SK-N-SH (cell line): ENCODE measurements around the gene ANKFN1. TPM values are rescaled to one million over a fixed set of nuclear protein-coding genes. Genes with fewer than 3 reads are reported as not detected.

Source experiments
- CTCF ChIA-PET: fragments of 300-600, 350-600 bp; formaldehyde crosslinking; extraction: SDS; loops from one replicate; lab custom pipeline; 2021; lab: Yijun Ruan, JAX
- POLR2A ChIA-PET: fragments of 350-600 bp; sonication (Branson Sonifier 250); formaldehyde crosslinking; extraction: SDS; loops from one replicate; lab custom pipeline; 2020; ENCODE audit warnings: antibody characterized with exemption, inconsistent platforms; lab: Yijun Ruan, JAX
- DNase-seq: peaks from one replicate; pipeline ENCODE4 v3.0.0; 2012
- H2AFZ ChIP-seq: fragments of 200-600 bp; sonication (generic); 2 replicates; pipeline ENCODE4 v1.8.1; 2016; ENCODE audit warnings: antibody characterized with exemption, mild to moderate bottlenecking, low read depth
- H3F3A ChIP-seq: fragments of 200-600 bp; sonication (generic); replicated peaks from 2 replicates; pipeline ENCODE3; 2016; ENCODE audit warnings: antibody characterized with exemption, mild to moderate bottlenecking; ENCODE audit not compliant: insufficient read depth
- H3K27ac ChIP-seq, 2 experiments: fragments of 200-500 bp in 1 of 2; fragments of 200-600 bp in 1 of 2; sonication (Bioruptor generic) in 1 of 2; sonication (generic), shearing (Covaris generic) in 1 of 2; 2 replicates each; pipeline versions ENCODE4 v1.5.1 to v1.6.1; 2014 to 2016; ENCODE audit warnings: low read depth in 2 of 2, inconsistent platforms in 1 of 2, low read length in 1 of 2, mild to moderate bottlenecking in 1 of 2, mixed read lengths in 1 of 2
- H3K27me3 ChIP-seq: fragments of 200-600 bp; sonication (generic), shearing (Covaris generic); 2 replicates; pipeline ENCODE4 v1.6.1; 2016; ENCODE audit warnings: mixed run types; ENCODE audit not compliant: insufficient read depth
- H3K36me3 ChIP-seq, 2 experiments: fragments of 200-500 bp in 1 of 2; fragments of 200-600 bp in 1 of 2; sonication (Bioruptor generic) in 1 of 2; sonication (generic) in 1 of 2; replicated peaks in 1 of 2; 2 replicates each; pipeline versions ENCODE3 to v1.5.1; 2014 to 2016; ENCODE audit warnings: low read length in 1 of 2, mild to moderate bottlenecking in 1 of 2; ENCODE audit not compliant: insufficient read depth in 2 of 2, control insufficient read depth in 1 of 2
- H3K4me1 ChIP-seq, 2 experiments: fragments of 200-500 bp in 1 of 2; fragments of 200-600 bp in 1 of 2; sonication (Bioruptor generic) in 1 of 2; sonication (generic), shearing (Covaris generic) in 1 of 2; 2 replicates each; pipeline versions ENCODE4 v1.5.1 to v1.6.1; 2014 to 2016; ENCODE audit warnings: low read depth in 1 of 2, low read length in 1 of 2, mixed run types in 1 of 2; ENCODE audit not compliant: insufficient read depth in 2 of 2, control insufficient read depth in 1 of 2
- H3K4me2 ChIP-seq: fragments of 200-600 bp; sonication (generic), shearing (Covaris generic); 2 replicates; pipeline ENCODE4 v1.6.1; 2017; ENCODE audit warnings: mixed run types
- H3K4me3 ChIP-seq, 2 experiments: fragments of 200-500 bp in 1 of 2; fragments of 200-600 bp in 1 of 2; sonication (Bioruptor generic) in 1 of 2; sonication (generic), shearing (Covaris generic) in 1 of 2; 2 replicates each; pipeline versions ENCODE4 v1.5.1 to v1.8.1; 2014 to 2016; ENCODE audit warnings: low read depth in 2 of 2, inconsistent platforms in 1 of 2, low read length in 1 of 2, mild to moderate bottlenecking in 1 of 2, mixed read lengths in 1 of 2, moderate library complexity in 1 of 2
- H3K79me2 ChIP-seq: fragments of 200-600 bp; sonication (generic); 2 replicates; pipeline ENCODE4 v1.8.1; 2017; ENCODE audit warnings: mild to moderate bottlenecking; ENCODE audit not compliant: insufficient read depth
- H3K9ac ChIP-seq: fragments of 200-600 bp; sonication (generic); 2 replicates; pipeline ENCODE4 v1.6.1; 2017; ENCODE audit warnings: mixed run types
- H3K9me2 ChIP-seq: fragments of 200-600 bp; sonication (generic); 2 replicates; pipeline ENCODE4 v1.6.1; 2017; ENCODE audit warnings: mixed run types
- H3K9me3 ChIP-seq: fragments of 200-600 bp; sonication (generic); 2 replicates; pipeline ENCODE4 v1.6.1; 2017; ENCODE audit warnings: mixed run types, mild to moderate bottlenecking, moderate library complexity
- H4K20me1 ChIP-seq: fragments of 200-600 bp; sonication (generic); 2 replicates; pipeline ENCODE4 v1.6.1; 2017; ENCODE audit warnings: mild to moderate bottlenecking, mixed run types; ENCODE audit not compliant: insufficient read depth
- FOXJ3 ChIP-seq: sonication (generic); formaldehyde crosslinking; IDR thresholded peaks from 2 replicates; pipeline ENCODE4 v1.5.1; 2020; ENCODE audit warnings: mild to moderate bottlenecking, missing genetic modification reagents
- WGBS: methylation state at CpG from one replicate; pipeline ENCODE4 v1.1.6; 2017; ENCODE audit warnings: low lambda C conversion rate; 5-methylcytosine and 5-hydroxymethylcytosine counted together
- polyA plus RNA-seq, 3 experiments: library from polyadenylated mRNA; depleted of rRNA; stranded (reverse); fragments of >200 nt; gene quantifications; 2 replicates each; pipeline ENCODE4 v1.2.3, GENCODE V29; 2012
- TF ChIP-seq, protein P1 (sequence below): fragments of 200-600 bp; sonication (generic); IDR thresholded peaks from 2 replicates; pipeline ENCODE4 v1.6.1; 2017; ENCODE audit warnings: antibody characterized with exemption, mild to moderate bottlenecking, moderate library complexity
- TF ChIP-seq, protein P2 (sequence below): IDR thresholded peaks from 2 replicates; pipeline ENCODE4 v1.6.1; 2012; ENCODE audit warnings: mild to moderate bottlenecking, low read depth, low read length, moderate library complexity

The ANKFN1 gene
- polyA plus RNA-seq, 1 of the 3 experiments (the other 2 are of a cell fraction): 0.07 TPM

DNA sequence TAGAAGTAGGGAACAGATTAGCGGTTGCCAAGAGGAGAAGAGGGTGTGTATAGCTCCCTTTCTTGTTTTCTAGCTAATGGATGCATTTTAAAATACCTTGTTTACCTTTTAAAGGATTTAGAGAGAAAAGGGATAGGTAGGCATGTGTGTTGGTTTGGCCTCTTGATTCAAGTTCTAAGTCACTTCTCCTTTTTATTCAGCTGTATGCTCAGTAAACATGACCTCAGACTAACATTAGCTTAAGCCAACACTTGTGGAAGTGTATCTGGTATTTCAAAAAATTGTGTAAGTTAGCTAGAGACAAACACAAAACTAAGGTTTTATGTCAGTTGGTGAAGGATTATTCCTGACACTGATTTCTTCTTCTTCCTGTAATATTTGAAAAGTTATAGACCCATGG is 236.1 kb downstream of the ANKFN1 start (continued):
- TF ChIP-seq, protein P1, sequence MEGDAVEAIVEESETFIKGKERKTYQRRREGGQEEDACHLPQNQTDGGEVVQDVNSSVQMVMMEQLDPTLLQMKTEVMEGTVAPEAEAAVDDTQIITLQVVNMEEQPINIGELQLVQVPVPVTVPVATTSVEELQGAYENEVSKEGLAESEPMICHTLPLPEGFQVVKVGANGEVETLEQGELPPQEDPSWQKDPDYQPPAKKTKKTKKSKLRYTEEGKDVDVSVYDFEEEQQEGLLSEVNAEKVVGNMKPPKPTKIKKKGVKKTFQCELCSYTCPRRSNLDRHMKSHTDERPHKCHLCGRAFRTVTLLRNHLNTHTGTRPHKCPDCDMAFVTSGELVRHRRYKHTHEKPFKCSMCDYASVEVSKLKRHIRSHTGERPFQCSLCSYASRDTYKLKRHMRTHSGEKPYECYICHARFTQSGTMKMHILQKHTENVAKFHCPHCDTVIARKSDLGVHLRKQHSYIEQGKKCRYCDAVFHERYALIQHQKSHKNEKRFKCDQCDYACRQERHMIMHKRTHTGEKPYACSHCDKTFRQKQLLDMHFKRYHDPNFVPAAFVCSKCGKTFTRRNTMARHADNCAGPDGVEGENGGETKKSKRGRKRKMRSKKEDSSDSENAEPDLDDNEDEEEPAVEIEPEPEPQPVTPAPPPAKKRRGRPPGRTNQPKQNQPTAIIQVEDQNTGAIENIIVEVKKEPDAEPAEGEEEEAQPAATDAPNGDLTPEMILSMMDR: no peak

DNA sequence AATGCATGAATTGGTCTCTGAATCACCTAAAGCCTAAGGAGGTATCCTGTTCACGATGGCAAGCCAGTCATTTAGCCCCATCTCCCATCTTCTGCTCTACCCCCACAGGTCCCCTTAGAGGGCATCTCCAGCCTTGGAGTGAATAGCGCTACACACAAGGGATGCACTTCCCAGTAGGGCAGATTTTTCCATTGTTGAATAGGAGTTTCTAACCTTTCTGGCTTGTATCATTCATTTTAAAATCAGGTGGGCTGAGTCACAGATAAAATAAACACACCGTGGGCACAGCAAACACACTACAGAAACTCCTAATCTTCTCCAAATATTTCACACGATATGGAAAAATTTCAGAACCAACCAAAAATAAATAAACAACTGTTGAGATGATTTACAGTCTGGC is 239.0 kb downstream of the ANKFN1 start:
- Histone ChIP-seq H3K27ac (no peak overlapping the region), H3K9ac (no peak overlapping the region), H3K79me2 (no peaks in the 10 kb centered on the region), H3K4me1 (no peaks in the 10 kb centered on the region), H3K36me3 (no peaks in the 10 kb centered on the region), H3K4me3 (no peak overlapping the region), H3F3A (no peaks in the 10 kb centered on the region), H2AFZ (no peak overlapping the region), H4K20me1 (no peaks in the 10 kb centered on the region), H3K9me2 (no peaks in the 10 kb centered on the region), H3K4me2 (no peak overlapping the region), H3K9me3 (no peaks in the 10 kb centered on the region), H3K27me3 (no peaks in the 10 kb centered on the region)
- no peak for DNase-seq
- ChIA-PET POLR2A (no interaction called here), CTCF (no interaction called here)
- 16% methylated on average over 4 of the region's 4 CpGs for WGBS
- TF ChIP-seq FOXJ3: no peak

DNA sequence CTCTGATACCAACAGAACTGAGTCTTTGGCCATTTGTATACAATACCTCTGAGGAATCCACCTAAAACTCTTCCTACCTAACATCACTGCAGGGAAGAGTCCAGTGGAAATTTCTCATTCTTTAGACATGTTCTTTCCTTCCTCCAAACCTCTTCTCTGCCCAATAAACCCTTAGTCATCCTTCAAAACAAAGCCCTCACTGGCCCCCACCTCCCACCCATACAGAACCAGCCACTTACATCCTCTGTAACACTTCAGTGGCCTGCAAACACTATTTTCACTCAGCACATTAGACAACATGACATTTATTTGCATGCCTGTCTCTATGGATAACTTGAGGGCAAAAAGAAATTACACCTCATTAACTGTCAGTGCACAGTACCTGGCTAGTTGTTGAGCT is 239.9 kb downstream of the ANKFN1 start:
- H2AFZ ChIP-seq: no peak overlapping the region
- H3K4me3 ChIP-seq: no peak overlapping the region
- H3K9me3 ChIP-seq: no peaks in the 10 kb centered on the region
- no peaks in the 10 kb centered on the region for H4K20me1 ChIP-seq
- no peaks in the 10 kb centered on the region for H3K4me1 ChIP-seq
- POLR2A ChIA-PET: no interaction called here
- CTCF ChIA-PET: interaction anchor here (1.0 kb wide), 1 partner anchor 323 kb away, joined by 3 read pairs; no protein-coding TSS in a partner anchor
- no peaks in the 10 kb centered on the region for H3K9me2 ChIP-seq
- H3K9ac ChIP-seq: no peak overlapping the region
- no peak overlapping the region for H3K4me2 ChIP-seq
- H3F3A ChIP-seq: no peaks in the 10 kb centered on the region
- H3K27ac ChIP-seq: no peak overlapping the region
- no peaks in the 10 kb centered on the region for H3K36me3 ChIP-seq
- no peaks in the 10 kb centered on the region for H3K79me2 ChIP-seq
- TF ChIP-seq, protein P2, sequence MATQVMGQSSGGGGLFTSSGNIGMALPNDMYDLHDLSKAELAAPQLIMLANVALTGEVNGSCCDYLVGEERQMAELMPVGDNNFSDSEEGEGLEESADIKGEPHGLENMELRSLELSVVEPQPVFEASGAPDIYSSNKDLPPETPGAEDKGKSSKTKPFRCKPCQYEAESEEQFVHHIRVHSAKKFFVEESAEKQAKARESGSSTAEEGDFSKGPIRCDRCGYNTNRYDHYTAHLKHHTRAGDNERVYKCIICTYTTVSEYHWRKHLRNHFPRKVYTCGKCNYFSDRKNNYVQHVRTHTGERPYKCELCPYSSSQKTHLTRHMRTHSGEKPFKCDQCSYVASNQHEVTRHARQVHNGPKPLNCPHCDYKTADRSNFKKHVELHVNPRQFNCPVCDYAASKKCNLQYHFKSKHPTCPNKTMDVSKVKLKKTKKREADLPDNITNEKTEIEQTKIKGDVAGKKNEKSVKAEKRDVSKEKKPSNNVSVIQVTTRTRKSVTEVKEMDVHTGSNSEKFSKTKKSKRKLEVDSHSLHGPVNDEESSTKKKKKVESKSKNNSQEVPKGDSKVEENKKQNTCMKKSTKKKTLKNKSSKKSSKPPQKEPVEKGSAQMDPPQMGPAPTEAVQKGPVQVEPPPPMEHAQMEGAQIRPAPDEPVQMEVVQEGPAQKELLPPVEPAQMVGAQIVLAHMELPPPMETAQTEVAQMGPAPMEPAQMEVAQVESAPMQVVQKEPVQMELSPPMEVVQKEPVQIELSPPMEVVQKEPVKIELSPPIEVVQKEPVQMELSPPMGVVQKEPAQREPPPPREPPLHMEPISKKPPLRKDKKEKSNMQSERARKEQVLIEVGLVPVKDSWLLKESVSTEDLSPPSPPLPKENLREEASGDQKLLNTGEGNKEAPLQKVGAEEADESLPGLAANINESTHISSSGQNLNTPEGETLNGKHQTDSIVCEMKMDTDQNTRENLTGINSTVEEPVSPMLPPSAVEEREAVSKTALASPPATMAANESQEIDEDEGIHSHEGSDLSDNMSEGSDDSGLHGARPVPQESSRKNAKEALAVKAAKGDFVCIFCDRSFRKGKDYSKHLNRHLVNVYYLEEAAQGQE: no peak
- H3K27me3 ChIP-seq: no peaks in the 10 kb centered on the region
- DNase-seq: no peak
